ENCODE measurements around the gene CPZ. TPM values are rescaled to one million over a fixed set of nuclear protein-coding genes. Genes with fewer than 3 reads are reported as not detected.

Gene CPZ
- polyA plus RNA-seq, 3 donors = not detected

GRCh38 chr4:8639021-8639420 is 46.5 kb downstream of the CPZ start:
- H4K20me1 ChIP-seq (ENCODE audit: insufficient read depth, low read length) = no peaks in the 10 kb centered on the region
- no peaks in the 10 kb centered on the region for H3K9me3 ChIP-seq (replicated peaks in 1 of 2; ENCODE audit: control insufficient read depth in 1 of 2, insufficient read depth in 1 of 2, low read length in 2 of 2)
- no peaks in the 10 kb centered on the region for H3K27me3 ChIP-seq (ENCODE audit: control insufficient read depth in 2 of 2, insufficient read depth in 2 of 2, low read length in 2 of 2)
- H3K4me2 ChIP-seq (replicated peaks; ENCODE audit: extremely low read depth, low read length, poor library complexity, severe bottlenecking) = no peak overlapping the region
- no peaks in the 10 kb centered on the region for H3K36me3 ChIP-seq (replicated peaks in 1 of 2; ENCODE audit: control insufficient read depth in 1 of 2, insufficient read depth in 2 of 2, low read length in 2 of 2)
- TF ChIP-seq CTCF (IDR thresholded peaks at IDR 0.05) = no peak
- Mint-ChIP-seq H3K4me1 (no peaks in the 10 kb centered on the region), H3K4me3 (no peak overlapping the region), H3K27ac (no peak overlapping the region), H3K9me3 (peaks cover 0 to 3% (median 0%) of the 10 kb centered on the region in 7 donors), H3K27me3 (ENCODE audit: low read depth in 3 of 3) (peaks cover 3 to 8% (median 7%) of the 10 kb centered on the region in 3 donors), H3K36me3 (no peaks in the 10 kb centered on the region)
- no peak overlapping the region for H2AFZ ChIP-seq (ENCODE audit: insufficient read depth, low read depth, low read length, poor library complexity, severe bottlenecking)
- intact Hi-C loops (cut with micrococcal nuclease) = no loop called here
- 59% methylated on average over 10 of the region's 10 CpGs for WGBS (ENCODE audit: insufficient coverage)
- H3K9ac ChIP-seq (ENCODE audit: insufficient read depth, low read length, poor library complexity, severe bottlenecking) = no peak overlapping the region
- no peak overlapping the region for H3K4me3 ChIP-seq (replicated peaks in 1 of 3; ENCODE audit: low read depth in 2 of 3, low read length in 3 of 3)
- H3K4me1 ChIP-seq (ENCODE audit: control insufficient read depth in 1 of 2, insufficient read depth in 2 of 2, low read length in 2 of 2) = no peaks in the 10 kb centered on the region
- no peak overlapping the region for H3K27ac ChIP-seq (ENCODE audit: low read depth in 1 of 2, low read length in 2 of 2)
- no peak for DNase-seq
- H3K79me2 ChIP-seq (ENCODE audit: insufficient read depth, low read length) = no peaks in the 10 kb centered on the region

GRCh38 chr4:8639777-8640720 is 47.5 kb downstream of the CPZ start:
- peak overlapping the region in 1 of 7 donors; percentile 21 for H3K27ac Mint-ChIP-seq
- no peaks in the 10 kb centered on the region for H3K79me2 ChIP-seq (ENCODE audit: insufficient read depth, low read length)
- no peak overlapping the region for H3K27ac ChIP-seq (ENCODE audit: low read depth in 1 of 2, low read length in 2 of 2)
- 91% methylated on average over 15 of the region's 26 CpGs for WGBS (ENCODE audit: insufficient coverage)
- no peaks in the 10 kb centered on the region for H3K4me1 Mint-ChIP-seq
- no peaks in the 10 kb centered on the region for H3K27me3 ChIP-seq (ENCODE audit: control insufficient read depth in 2 of 2, insufficient read depth in 2 of 2, low read length in 2 of 2)
- H3K4me3 ChIP-seq (replicated peaks in 1 of 3; ENCODE audit: low read depth in 2 of 3, low read length in 3 of 3) = no peak overlapping the region
- no peaks in the 10 kb centered on the region for H3K4me1 ChIP-seq (ENCODE audit: control insufficient read depth in 1 of 2, insufficient read depth in 2 of 2, low read length in 2 of 2)
- DNase-seq = no peak
- no peak overlapping the region for H3K9ac ChIP-seq (ENCODE audit: insufficient read depth, low read length, poor library complexity, severe bottlenecking)
- no peaks in the 10 kb centered on the region for H3K36me3 ChIP-seq (replicated peaks in 1 of 2; ENCODE audit: control insufficient read depth in 1 of 2, insufficient read depth in 2 of 2, low read length in 2 of 2)
- no peak overlapping the region for H3K4me3 Mint-ChIP-seq
- no peak overlapping the region for H2AFZ ChIP-seq (ENCODE audit: insufficient read depth, low read depth, low read length, poor library complexity, severe bottlenecking)
- H3K9me3 ChIP-seq (replicated peaks in 1 of 2; ENCODE audit: control insufficient read depth in 1 of 2, insufficient read depth in 1 of 2, low read length in 2 of 2) = no peaks in the 10 kb centered on the region
- H3K4me2 ChIP-seq (replicated peaks; ENCODE audit: extremely low read depth, low read length, poor library complexity, severe bottlenecking) = no peak overlapping the region
- intact Hi-C loops (cut with micrococcal nuclease) = no loop called here
- H3K36me3 Mint-ChIP-seq = no peaks in the 10 kb centered on the region
- H3K9me3 Mint-ChIP-seq = peaks cover 0 to 3% (median 0%) of the 10 kb centered on the region in 7 donors
- H4K20me1 ChIP-seq (ENCODE audit: insufficient read depth, low read length) = no peaks in the 10 kb centered on the region
- TF ChIP-seq CTCF (IDR thresholded peaks at IDR 0.05) = no peak
- H3K27me3 Mint-ChIP-seq (ENCODE audit: low read depth in 3 of 3) = peaks cover 3 to 8% (median 7%) of the 10 kb centered on the region in 3 donors
